Activated naive CD8-positive, alpha-beta T cell treated with anti-CD3 and anti-CD28 coated beads, Interleukin-2, amount 50 U/mL, for 24 hours (primary cell): Measurements from ENCODE around the gene AP4S1.
"Not testable (repeated sequence)": the region's sequence is repeated elsewhere in the genome, so short reads cannot be mapped to it uniquely, and the experiment has no call there.

Experiments
- ATAC-seq: fragments of 150-1000 bp; cut with Tn5 transposase; one replicate; pipeline ENCODE4 v1.10.0; 2021
- DNase-seq: peaks from one replicate; pipeline ENCODE4 v3.0.0; 2021
- H3K27ac Mint-ChIP-seq: one replicate; pipeline ENCODE4 v1.8.0; 2021; ENCODE audit warnings: mild to moderate bottlenecking, mixed read lengths
- H3K27me3 Mint-ChIP-seq: one replicate; pipeline ENCODE4 v1.8.0; 2021; ENCODE audit warnings: mixed read lengths
- H3K36me3 Mint-ChIP-seq: one replicate; pipeline ENCODE4 v1.8.0; 2021; ENCODE audit warnings: low read depth, mixed read lengths
- H3K4me1 Mint-ChIP-seq: one replicate; pipeline ENCODE4 v1.8.0; 2021; ENCODE audit warnings: mixed read lengths
- H3K4me3 Mint-ChIP-seq: one replicate; pipeline ENCODE4 v1.8.0; 2021; ENCODE audit warnings: mild to moderate bottlenecking, moderate library complexity, mixed read lengths
- H3K9me3 Mint-ChIP-seq: one replicate; pipeline ENCODE4 v1.8.0; 2021; ENCODE audit warnings: mixed read lengths

Gene AP4S1

GRCh38 chr14:31045501-31046080, 20.1 kb downstream of the AP4S1 start:
- no peak overlapping the region for H3K27ac Mint-ChIP-seq
- DNase-seq = no peak
- no peaks in the 10 kb centered on the region for H3K27me3 Mint-ChIP-seq
- H3K36me3 Mint-ChIP-seq = peaks cover 1% of the 10 kb centered on the region
- H3K4me3 Mint-ChIP-seq = no peak overlapping the region
- H3K4me1 Mint-ChIP-seq = peaks cover 8% of the 10 kb centered on the region
- no peaks in the 10 kb centered on the region for H3K9me3 Mint-ChIP-seq
- no peak for ATAC-seq

- DNase-seq (no peak), ATAC-seq (no peak)
- Mint-ChIP-seq H3K27ac (no peak overlapping the region), H3K4me3 (no peak overlapping the region), H3K4me1 (peaks cover 8% of the 10 kb centered on the region), H3K36me3 (peaks cover 1% of the 10 kb centered on the region), H3K27me3 (no peaks in the 10 kb centered on the region), H3K9me3 (no peaks in the 10 kb centered on the region)
Observed at GRCh38 chr14:31047503-31047902, 22.1 kb downstream of the AP4S1 start.

- Mint-ChIP-seq H3K9me3 (no peaks in the 10 kb centered on the region), H3K27me3 (no peaks in the 10 kb centered on the region), H3K4me3 (no peak overlapping the region), H3K27ac (no peak overlapping the region), H3K4me1 (peaks cover 8% of the 10 kb centered on the region), H3K36me3 (peaks cover 1% of the 10 kb centered on the region)
- ATAC-seq (no peak), DNase-seq (no peak)
Observed at GRCh38 chr14:31051023-31051422, 25.6 kb downstream of the AP4S1 start.

GRCh38 chr14:31051511-31051910, 26.1 kb downstream of the AP4S1 start:
- Mint-ChIP-seq H3K36me3 (peaks cover 1% of the 10 kb centered on the region), H3K4me1 (peaks cover 5% of the 10 kb centered on the region), H3K27ac (no peak overlapping the region), H3K27me3 (no peaks in the 10 kb centered on the region), H3K4me3 (no peak overlapping the region), H3K9me3 (no peaks in the 10 kb centered on the region)
- DNase-seq (no peak), ATAC-seq (no peak)

- H3K4me3 Mint-ChIP-seq, H3K27ac Mint-ChIP-seq, H3K9me3 Mint-ChIP-seq, H3K36me3 Mint-ChIP-seq, H3K4me1 Mint-ChIP-seq, ATAC-seq, H3K27me3 Mint-ChIP-seq, DNase-seq: not testable (repeated sequence)
Observed at GRCh38 chr14:31052905-31053586, 27.6 kb downstream of the AP4S1 start.

- no peaks in the 10 kb centered on the region for H3K27me3 Mint-ChIP-seq
- no peak for DNase-seq
- peaks cover 2% of the 10 kb centered on the region for H3K36me3 Mint-ChIP-seq
- peaks cover 6% of the 10 kb centered on the region for H3K4me1 Mint-ChIP-seq
- H3K27ac Mint-ChIP-seq = no peak overlapping the region
- H3K9me3 Mint-ChIP-seq = no peaks in the 10 kb centered on the region
- no peak overlapping the region for H3K4me3 Mint-ChIP-seq
- ATAC-seq = no peak
Observed at GRCh38 chr14:31057035-31057434, 31.6 kb downstream of the AP4S1 start.

- H3K27ac Mint-ChIP-seq = no peak overlapping the region
- H3K27me3 Mint-ChIP-seq = no peaks in the 10 kb centered on the region
- peaks cover 6% of the 10 kb centered on the region for H3K4me1 Mint-ChIP-seq
- ATAC-seq (no peak), DNase-seq (no peak)
- H3K9me3 Mint-ChIP-seq = no peaks in the 10 kb centered on the region
- no peak overlapping the region for H3K4me3 Mint-ChIP-seq
- H3K36me3 Mint-ChIP-seq = peaks cover 2% of the 10 kb centered on the region
Observed at GRCh38 chr14:31057701-31058364, 32.4 kb downstream of the AP4S1 start.

- H3K36me3 Mint-ChIP-seq = peaks cover 2% of the 10 kb centered on the region
- peaks cover 6% of the 10 kb centered on the region for H3K4me1 Mint-ChIP-seq
- no peak overlapping the region for H3K4me3 Mint-ChIP-seq
- ATAC-seq = no peak
- no peak for DNase-seq
- H3K27ac Mint-ChIP-seq = no peak overlapping the region
- H3K9me3 Mint-ChIP-seq = no peaks in the 10 kb centered on the region
- no peaks in the 10 kb centered on the region for H3K27me3 Mint-ChIP-seq
Observed at GRCh38 chr14:31059152-31059924, 33.9 kb downstream of the AP4S1 start.

- peaks cover 2% of the 10 kb centered on the region for H3K36me3 Mint-ChIP-seq
- ATAC-seq = no peak
Observed at GRCh38 chr14:31060253-31060875, 34.9 kb downstream of the AP4S1 start.

GRCh38 chr14:31062908-31063307, 37.5 kb downstream of the AP4S1 start:
- DNase-seq, H3K9me3 Mint-ChIP-seq, ATAC-seq, H3K27ac Mint-ChIP-seq, H3K36me3 Mint-ChIP-seq, H3K4me3 Mint-ChIP-seq, H3K27me3 Mint-ChIP-seq, H3K4me1 Mint-ChIP-seq: not testable (repeated sequence)

More at GRCh38 chr14:31060253-31060875, 34.9 kb downstream of the AP4S1 start:
- Mint-ChIP-seq H3K4me1 (peaks cover 6% of the 10 kb centered on the region), H3K4me3 (no peak overlapping the region), H3K9me3 (no peaks in the 10 kb centered on the region), H3K27ac (no peak overlapping the region), H3K27me3 (no peaks in the 10 kb centered on the region)
- no peak for DNase-seq

- no peaks in the 10 kb centered on the region for H3K27me3 Mint-ChIP-seq
- no peaks in the 10 kb centered on the region for H3K4me1 Mint-ChIP-seq
- DNase-seq (no peak), ATAC-seq (no peak)
- no peak overlapping the region for H3K27ac Mint-ChIP-seq
- H3K9me3 Mint-ChIP-seq = no peaks in the 10 kb centered on the region
- no peak overlapping the region for H3K4me3 Mint-ChIP-seq
- peaks cover 6% of the 10 kb centered on the region for H3K36me3 Mint-ChIP-seq
Observed at GRCh38 chr14:31068235-31068634, 42.8 kb downstream of the AP4S1 start.

- Mint-ChIP-seq H3K27ac (no peak overlapping the region), H3K4me3 (no peak overlapping the region), H3K36me3 (peaks cover 6% of the 10 kb centered on the region), H3K27me3 (no peaks in the 10 kb centered on the region), H3K9me3 (no peaks in the 10 kb centered on the region), H3K4me1 (no peaks in the 10 kb centered on the region)
- DNase-seq = no peak
- ATAC-seq = no peak
Observed at GRCh38 chr14:31069343-31069742, 43.9 kb downstream of the AP4S1 start.

GRCh38 chr14:31070431-31070830, 45.0 kb downstream of the AP4S1 start:
- peaks cover 12% of the 10 kb centered on the region for H3K36me3 Mint-ChIP-seq
- DNase-seq = no peak
- no peaks in the 10 kb centered on the region for H3K4me1 Mint-ChIP-seq
- H3K27ac Mint-ChIP-seq = no peak overlapping the region
- ATAC-seq = no peak
- peaks cover 3% of the 10 kb centered on the region for H3K9me3 Mint-ChIP-seq
- H3K4me3 Mint-ChIP-seq = no peak overlapping the region
- no peaks in the 10 kb centered on the region for H3K27me3 Mint-ChIP-seq

- Mint-ChIP-seq H3K9me3 (peaks cover 3% of the 10 kb centered on the region), H3K4me1 (no peaks in the 10 kb centered on the region), H3K27me3 (no peaks in the 10 kb centered on the region), H3K4me3 (no peak overlapping the region), H3K36me3 (peaks cover 14% of the 10 kb centered on the region), H3K27ac (no peak overlapping the region)
- DNase-seq (no peak), ATAC-seq (no peak)
Observed at GRCh38 chr14:31071151-31071550, 45.7 kb downstream of the AP4S1 start.
